Superior temporal gyrus (tissue), 1 donor: ENCODE results near the gene METTL9.
A peak's percentile ranks its signal among the peaks of the same experiment; 100 is the strongest.
"Not testable (repeated sequence)": the region's sequence is repeated elsewhere in the genome, so short reads cannot be mapped to it uniquely, and the experiment has no call there.

Experiments
- DNase-seq: peaks from one replicate; pipeline ENCODE4 v3.0.0-alpha.2; 2016; ENCODE audit errors: extremely low spot score

Gene METTL9

DNA sequence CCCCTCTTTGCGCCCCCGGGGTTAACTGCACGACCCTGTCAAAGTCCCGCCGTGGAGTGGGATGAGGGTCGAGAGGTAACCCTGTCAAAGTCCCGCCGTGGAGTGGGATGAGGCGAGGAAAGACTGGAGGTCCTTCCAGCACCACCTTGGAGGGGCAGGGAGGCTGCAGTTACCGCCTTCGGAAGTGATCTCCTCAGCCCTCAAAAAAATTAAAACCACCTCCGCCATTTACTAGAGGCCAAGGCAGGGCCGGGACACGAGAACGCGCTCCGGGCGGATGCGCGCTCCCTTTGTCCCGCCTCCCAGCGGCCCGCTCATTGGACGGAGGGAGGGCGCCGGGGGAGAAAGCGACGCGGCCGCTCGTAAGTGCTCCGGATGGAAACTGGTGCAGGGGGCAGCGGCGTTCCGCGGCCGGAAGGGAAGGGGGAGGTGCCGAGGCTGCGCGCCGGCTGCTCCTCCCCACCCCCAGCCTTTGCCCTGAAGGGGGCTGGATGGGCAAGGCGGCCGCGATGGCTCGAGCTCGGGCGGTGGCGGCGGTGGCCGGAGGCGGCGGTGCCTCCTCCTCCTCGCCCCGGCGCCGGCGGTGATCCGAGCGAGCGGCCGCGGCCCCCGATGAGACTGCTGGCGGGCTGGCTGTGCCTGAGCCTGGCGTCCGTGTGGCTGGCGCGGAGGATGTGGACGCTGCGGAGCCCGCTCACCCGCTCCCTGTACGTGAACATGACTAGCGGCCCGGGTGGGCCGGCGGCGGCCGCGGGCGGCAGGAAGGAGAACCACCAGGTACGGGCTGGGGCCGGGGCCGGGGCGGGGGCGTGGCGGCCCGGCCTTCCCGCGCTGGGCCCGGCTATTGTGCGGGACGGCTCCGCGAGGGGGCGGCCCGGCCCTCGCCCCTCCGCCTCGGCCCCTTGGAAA, at the start of gene METTL9:
Gene METTL9 (plus strand): TSS at position 456 of the 909 bp plus-strand sequence. CDS start 157 bp downstream, at position 613.
- DNase-seq, result peak; percentile 95

DNA sequence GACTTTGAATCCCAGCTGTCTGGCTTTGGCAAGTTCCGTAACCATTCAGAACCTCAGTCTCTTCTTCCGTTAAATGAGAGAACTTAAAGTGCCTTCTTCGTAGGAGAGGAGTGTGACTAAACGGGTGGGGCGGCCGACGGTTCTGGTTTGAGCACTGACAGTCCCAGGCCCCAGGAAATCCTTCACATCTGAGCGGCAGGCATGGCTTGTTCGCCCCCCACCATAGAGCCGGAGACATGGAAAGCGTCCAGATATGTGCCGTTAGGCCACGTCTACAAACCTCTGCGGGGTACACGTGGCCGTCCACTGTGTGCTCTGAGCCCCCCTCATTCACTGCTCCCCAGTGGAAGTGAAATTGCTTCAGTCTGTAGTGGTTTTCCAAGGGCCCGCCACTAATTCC, 49.4 kb upstream of the METTL9 start:
- not testable (repeated sequence) for DNase-seq

DNA sequence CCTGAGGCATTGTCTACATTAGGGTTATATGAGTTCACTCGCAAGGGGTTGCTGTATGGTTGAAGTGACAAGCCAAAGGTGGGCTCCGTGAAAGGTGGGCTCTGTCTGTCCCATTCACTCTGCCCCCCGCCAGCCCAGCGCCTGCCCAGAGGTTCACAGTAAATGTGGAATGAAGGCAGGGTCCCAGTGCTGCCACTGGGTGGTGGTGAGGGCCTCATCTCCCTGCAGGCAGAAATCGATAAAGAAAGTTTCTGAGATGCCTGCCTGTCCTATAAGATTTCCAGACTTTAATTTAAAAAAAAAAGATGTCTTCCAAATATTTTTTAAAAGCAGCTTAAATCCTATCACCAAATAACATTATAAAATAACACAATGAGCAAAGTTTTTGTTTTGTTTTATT, 48.9 kb upstream of the METTL9 start:
- DNase-seq, result not testable (repeated sequence)

DNA sequence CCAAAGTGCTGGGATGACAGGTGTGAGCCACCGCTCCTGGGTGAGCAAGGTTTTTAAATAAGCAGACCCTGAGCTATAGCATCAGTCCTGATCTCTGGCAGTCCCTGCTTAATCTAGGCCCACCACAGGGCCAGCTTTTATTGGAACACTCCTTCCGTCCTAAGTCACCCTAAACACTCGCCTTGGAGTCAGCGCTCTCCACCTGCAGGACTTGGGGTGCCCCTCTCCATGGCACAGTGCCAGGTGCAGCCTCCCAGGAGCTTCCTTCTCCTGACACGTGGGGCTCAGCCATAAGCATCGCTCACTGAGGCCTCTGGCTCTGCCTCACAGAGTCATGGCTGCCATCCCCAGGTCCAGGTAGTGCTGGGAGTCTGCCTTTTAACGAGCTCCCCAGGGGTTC, 48.3 kb upstream of the METTL9 start:
- not testable (repeated sequence) for DNase-seq

DNA sequence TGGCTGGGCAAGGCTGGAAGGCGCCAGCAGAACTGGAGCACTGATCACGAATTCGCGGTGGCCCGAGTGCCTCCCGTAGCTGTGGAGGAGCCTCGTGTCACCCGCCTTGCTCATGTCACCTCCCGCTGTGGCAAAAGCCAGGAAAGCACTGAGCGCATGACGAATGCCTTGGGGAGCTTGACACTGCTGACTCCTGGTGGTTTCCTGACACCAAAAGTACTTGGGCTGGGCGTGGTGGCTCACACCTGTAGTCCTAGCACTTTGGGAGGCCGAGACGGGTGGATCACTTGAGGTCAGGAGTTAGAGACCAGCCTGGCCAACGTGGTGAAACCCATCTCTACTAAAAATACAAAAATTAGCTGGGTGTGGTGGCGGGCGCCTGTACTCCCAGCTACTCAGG, 47.8 kb upstream of the METTL9 start:
- not testable (repeated sequence) for DNase-seq

DNA sequence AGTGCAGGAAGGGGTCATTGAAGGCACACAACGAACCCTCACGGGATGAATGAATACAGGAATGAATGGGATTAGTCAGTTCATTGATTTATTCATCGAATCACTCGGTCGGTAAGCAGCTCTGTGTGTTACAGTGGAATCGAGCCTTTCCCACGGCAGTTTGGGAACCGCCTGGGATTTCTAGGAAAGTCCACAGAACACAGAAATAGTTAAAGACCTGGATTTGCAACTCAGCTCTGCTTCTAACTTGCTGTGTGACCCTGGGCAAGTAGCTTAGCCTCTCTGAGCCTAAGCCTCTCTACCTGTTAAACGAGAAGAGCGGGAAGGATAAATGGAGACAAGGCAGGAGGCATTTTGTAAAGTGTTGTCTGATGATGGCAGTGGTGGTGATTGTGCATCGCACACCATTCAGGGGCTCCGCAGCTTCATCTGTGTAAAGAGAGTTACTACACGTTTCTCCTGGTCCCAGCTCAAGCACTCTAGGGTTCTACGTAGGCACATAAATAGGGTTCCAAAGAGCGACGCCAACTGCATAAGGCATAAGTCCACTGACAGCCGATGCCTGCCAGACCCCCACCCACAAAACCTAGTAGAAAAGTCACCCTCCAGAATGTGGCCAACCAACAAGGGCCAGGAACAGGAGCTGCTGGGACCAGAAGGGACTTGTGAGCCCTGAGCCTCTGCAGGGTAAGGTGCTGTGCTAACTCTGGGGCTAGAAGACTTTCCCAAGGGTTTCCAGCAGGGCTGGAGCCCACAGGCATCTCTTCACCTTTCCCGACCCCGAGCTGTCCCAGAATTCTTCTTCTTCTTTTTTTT, 45.7 kb upstream of the METTL9 start:
- not testable (repeated sequence) for DNase-seq

DNA sequence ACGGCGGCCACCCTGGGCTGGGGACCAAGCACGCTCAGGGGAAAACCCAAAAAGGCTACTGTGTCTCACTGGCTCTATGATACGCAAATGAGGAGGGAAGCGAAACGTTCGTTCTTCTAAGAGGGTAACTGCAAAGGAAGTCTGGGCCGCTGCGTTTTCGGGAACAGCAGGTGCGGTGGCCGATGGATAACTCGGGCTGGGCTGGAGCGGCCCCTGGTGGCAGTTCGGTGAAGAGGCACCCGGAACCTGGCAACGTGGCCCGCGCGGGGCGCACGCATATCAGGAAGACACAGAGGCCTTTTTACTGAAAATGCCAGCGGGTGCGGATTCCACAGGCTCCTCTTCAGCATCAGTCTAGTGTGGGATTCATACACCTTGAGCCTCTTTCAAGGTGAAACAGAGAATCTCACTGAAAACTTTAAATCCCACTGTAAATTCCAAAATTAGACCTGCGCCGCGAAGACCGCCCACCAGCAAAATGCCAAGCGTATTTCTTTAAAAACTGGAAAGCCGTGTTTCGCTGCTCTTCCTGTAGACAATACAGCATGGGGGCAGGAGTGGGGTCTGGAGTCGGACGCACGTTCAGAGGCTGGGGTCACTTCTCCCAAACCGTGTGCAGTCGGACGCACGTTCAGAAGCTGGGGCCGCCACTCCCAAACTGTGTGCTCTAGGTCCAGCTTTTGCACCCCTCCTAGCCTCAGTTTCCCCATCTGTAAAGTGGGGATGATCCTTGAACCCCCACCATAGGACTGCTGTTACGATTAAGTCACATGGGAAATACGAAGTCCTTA, 44.4 kb upstream of the METTL9 start:
- DNase-seq, result peak; percentile 94

DNA sequence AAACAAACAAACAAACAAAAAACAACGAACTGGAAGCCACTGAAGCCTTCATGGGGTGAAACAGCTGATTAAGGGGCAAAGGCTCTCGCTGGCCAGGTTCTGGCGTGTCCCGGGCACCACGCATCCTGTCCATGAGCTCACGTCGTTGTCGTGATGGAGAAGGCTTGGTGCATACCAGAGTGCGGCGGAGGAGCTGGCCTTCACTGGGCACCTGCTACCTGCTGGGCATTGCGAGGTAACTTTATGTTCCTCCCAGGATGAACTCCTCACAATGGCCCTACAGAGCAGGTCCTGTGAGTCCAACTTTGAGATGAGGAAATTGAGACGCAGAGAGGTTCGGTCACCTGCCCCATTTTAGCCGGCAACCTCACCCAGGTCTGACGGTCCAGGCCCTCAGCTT, 43.8 kb upstream of the METTL9 start:
- not testable (repeated sequence) for DNase-seq

DNA sequence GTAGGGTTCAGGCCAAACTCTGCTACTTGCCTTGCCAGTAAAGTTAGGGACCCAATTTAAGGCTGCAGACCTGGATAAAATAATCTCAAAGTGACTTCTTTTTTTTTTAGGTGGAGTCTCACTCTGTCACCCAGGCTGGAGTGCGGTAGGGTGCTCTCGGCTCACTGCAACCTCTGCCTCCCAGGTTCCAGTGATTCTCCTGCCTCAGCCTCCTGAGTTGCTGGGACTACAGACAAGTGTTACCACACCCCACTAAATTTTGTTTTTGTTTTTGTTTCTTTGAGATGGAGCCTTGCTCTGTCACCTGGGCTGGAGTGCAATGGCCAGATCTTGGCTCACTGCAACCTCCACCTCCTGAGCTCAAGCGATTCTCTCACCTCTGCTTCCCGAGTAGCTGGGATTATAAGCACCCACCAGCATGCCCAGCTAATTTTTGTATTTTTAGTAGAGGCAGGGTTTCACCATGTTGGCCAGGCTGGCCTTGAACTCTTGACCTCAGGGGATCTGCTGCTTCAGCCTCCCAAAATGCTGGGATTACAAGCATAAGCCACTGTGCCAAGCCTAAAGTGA, 43.3 kb upstream of the METTL9 start:
- DNase-seq, result not testable (repeated sequence)

DNA sequence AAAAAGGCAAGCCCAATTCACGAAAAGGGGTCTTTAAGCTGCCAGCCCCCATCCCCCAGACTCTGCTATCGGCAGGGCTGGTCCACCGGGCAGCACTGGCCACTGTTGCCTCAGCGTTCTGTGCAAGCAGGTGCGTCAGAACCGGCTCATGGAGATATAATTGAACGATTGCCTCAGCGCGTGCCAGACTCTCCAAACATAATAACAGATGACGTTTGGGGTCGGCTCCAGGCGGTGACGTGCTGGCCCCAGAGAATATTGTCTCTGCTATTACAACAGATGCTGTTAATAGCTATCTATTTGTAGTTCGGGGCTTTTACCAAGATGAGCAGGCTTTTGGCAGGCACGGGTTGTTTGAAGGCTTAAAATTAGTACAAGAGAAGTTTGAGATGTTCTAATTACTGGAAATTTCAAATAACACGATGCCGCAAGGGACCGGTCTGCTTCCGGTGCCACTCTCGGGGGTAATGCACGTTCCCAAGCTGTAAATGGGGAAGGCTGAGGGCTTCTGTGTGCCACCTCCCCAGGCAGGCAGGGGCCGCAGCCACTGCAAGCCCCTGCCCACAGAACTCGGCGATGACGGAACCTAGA, 42.6 kb upstream of the METTL9 start:
- peak; percentile 11 for DNase-seq

DNA sequence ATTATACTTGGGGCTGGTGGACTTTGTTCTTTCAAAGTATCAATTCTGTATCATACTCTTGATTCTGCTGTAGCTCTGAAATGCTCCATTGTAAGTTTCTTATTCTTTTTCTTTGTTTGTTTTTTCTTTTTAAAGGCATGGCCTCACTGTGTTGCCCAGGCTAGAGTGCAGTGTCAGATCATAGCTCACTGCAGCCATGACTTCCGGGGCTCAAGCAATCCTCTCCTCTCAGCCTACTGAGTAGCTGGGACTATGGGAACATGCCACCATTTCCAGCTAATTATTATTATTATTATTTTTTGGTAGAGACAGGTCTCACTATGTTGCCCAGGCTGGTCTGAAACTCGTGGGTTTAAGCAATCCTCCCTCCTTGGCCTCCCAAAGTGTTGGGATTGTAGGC, 38.9 kb upstream of the METTL9 start:
- DNase-seq, result no peak

DNA sequence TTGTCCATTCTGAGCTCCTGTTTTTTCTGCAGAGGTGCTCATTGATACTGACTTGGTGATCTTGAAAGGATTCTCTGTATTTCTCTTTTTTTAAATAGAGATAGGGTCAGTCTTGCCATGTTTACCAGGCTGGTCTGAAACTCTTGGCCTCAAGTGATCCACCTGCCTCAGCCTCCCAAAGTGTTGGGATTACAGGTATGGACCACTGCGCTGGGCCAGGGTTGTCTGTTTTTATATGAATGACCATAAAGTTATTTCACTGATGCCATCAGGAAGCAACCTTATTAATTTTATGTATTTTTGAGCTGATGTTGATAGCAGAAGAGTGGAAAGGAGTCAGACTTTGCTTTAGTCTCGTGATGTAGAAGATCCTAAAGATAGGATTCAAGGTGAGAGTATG, 35.7 kb upstream of the METTL9 start:
- no peak for DNase-seq

DNA sequence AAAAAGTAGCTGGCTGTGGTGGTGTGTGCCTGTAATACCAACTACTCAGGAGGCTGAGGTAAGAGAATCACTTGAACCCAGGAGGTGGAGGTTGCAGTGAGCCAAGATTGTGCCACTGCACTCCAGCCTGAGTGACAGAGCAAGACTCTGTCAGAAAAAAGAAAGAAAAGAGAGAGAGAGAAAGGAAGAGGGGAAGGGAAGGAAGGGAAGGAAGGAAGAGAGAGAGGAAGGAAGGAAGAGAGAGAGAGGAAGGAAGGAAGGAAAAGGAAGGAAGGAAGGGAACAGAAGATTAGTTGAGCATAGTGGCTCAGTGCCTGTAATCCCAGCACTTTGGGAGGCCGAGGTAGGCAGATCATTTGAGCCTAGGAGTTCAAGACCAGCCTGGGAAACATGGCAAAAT, 35.0 kb upstream of the METTL9 start:
- not testable (repeated sequence) for DNase-seq

DNA sequence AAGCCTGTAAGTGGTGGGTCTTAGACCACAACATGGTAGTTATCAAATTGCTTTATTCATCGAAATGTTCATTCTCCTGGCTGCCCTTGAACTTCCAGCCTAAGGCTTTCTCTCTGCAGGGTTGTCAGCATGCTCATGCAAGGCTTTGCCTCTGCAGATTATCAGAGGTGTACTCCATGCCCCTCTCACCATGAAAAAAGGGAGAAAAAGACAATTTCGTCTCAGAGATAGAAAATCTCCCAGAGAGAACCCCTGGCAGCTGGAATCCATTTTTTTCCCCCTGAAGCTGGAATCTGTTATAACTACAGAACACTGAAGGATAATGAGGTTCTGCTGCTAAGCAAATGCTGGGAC, 33.9 kb upstream of the METTL9 start:
- DNase-seq, result no peak

DNA sequence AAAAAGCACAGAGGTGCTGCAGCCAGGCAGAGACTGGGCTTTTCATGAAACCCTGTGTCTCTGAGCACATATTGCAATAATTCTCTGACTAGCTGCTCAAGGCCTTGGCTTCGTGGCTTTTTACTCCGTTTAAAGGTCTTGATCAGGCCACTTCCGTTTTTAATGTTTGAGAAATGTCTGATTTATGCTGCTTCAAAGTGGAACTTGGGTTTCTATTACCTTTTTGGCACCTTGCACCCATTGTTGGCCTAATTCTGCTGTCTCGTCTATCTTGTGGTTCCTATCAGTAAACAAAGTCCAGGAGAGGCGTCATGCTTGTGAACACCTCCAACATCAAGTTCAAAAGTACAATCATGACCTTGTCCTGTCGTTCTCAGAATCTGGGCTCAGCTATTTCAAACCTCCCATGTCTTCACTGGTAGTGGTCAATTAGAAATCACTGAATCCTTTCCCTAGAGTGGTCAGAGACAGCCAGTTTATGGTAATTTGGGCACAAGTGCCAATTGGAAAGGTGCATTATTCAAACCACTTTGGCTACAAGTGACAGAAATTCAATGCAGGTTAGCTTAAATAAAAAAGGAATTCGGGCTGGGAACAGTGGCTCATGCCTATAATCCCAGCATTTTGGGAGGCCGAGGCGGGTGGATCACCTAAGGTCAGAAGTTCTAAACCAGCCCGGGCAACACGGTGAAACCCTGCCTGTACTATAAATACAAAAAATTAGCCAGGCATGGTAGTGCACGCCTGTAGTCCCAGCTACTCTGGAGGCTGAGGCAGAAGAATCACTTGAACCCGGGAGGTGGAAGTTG, 33.3 kb upstream of the METTL9 start:
- no peak for DNase-seq

DNA sequence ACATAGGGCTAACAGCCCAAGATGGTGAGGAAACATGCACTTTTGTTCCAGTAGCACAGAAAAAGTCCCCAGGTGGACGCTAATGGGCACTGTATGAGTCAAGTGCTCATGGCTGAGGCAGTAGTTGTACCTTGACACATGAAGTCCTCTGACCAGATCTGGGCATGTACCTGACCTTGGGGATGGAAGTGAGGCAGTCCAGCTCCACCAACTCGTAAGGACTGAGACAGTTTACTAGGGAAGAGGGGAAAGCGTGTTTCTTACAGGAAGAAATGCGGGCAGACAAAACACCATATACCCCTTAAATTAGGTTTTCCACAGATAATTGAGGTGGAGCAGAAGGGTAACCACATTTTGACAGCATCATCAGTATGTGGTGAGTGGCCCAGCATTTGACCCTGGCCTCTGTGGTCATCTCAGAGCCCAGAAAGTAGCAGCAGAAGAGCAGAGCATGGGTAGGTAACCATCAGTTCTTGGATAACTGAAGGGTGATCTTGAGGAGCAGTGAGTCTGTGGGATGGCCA, 32.4 kb upstream of the METTL9 start:
- DNase-seq, result no peak

DNA sequence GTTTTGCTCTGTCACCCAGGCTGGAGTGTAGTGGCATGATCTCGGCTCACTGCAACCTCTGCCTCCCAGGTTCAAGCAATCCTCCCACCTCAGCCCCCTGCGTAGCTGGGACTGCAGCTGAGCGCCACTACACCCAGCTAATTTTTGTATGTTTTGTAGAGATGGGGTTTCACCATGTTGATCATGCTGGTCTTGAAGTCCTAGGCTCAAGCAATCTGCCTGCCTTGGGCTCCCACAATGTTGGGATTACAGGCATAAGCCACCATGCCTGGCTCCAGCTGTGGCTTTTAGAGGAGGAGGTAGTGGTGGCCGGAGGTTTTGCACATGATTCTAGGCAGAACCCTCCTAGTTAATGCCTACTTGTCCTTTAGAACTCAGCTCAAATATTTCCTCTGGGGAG, 31.9 kb upstream of the METTL9 start:
- DNase-seq, result not testable (repeated sequence)

DNA sequence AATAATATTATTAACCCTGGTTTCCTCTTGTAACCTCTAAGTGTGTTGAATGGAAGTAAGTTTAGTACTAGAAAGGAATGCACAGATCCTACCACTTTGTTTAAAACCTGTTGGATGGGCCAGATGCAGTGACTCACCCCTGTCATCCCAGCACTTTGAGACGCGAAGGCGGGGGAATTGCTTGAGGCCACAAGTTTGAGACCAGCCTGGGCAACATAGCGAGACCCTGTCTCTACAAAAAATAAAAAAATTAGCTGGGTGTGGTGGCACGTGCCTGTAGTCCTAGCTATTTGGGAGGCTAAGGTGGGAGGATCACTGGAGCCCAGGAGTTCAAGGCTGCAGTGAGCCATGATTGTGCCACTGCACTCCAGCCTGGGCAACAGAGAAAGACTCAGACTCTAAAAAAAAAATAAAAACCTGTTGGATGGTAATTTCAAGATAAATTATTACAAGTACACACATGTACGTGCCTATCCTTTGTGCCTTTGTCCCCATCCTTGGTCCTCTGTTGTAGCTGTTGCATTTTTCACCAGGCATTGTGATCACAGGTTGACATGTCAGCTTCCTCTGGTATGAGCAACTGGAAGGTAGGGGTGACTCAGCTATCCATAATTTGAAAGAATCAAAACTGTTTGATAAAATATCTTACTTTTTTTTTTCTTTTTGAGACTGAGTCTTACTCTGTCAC, 30.7 kb upstream of the METTL9 start:
- no peak for DNase-seq

DNA sequence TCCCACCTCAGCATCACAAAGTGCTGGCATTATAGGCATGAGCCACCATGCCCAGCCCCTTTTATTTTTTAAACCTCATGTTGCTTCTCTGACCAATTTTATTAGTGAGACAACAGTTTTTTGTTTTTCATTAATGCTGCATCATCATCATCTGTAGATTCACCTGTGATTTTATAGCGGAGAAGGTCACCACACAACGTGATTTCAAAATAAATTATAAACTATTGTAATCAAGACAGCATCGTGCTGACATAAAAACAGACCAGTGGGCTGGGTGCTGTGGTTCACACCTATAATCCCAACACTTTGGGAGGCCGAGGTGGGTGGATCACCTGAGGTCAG, 28.7 kb upstream of the METTL9 start:
- DNase-seq, result no peak

DNA sequence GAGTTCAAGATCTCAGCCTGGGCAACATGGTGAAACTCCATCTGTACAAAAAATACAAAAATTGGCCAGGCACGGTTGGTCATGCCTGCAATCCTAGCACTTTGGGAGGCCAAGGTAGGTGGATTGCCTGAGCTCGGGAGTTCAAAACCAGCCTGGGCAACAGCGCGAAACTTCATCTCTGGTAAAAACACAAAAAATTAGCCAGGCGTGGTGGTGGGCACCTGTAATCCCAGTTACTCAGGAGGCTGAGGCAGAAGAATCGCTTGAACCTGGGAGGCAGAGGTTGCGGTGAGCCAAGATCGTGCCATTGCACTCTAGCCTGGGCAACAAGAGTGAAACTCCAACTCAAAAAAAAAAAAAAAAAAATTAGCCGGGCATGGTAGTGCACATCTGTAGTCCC, 25.9 kb upstream of the METTL9 start:
- not testable (repeated sequence) for DNase-seq
